Astrocyte (in vitro differentiated cells and primary cell): ENCODE data around the gene CLVS2. TPM values are rescaled to one million over a fixed set of nuclear protein-coding genes. Genes with fewer than 3 reads are reported as not detected.

Experiments
- DNase-seq: peaks from one replicate; pipeline ENCODE4 v3.0.0-alpha.2; 2010; ENCODE audit warnings: low read depth
- FAIRE-seq: peaks from 2 replicates; lab custom pipeline; 2011; peaks lifted over from hg19 to GRCh38; lab: Jason Lieb, UNC
- H2AFZ ChIP-seq: 2 replicates; pipeline ENCODE4 v1.6.0; 2012; ENCODE audit warnings: low read depth, low read length, inconsistent platforms
- H3K27ac ChIP-seq: 2 replicates; pipeline ENCODE4 v1.5.1; 2011; ENCODE audit warnings: low read depth, low read length, inconsistent platforms
- H3K27me3 ChIP-seq: 2 replicates; pipeline ENCODE4 v1.6.0; 2011; ENCODE audit warnings: low read length, inconsistent platforms; ENCODE audit not compliant: insufficient read depth
- H3K36me3 ChIP-seq: 2 replicates; pipeline ENCODE4 v1.5.1; 2011; ENCODE audit warnings: low read length, inconsistent platforms; ENCODE audit not compliant: insufficient read depth
- H3K4me1 ChIP-seq: 2 replicates; pipeline ENCODE4 v1.5.1; 2011; ENCODE audit warnings: low read length, inconsistent platforms; ENCODE audit not compliant: insufficient read depth
- H3K4me2 ChIP-seq: 2 replicates; pipeline ENCODE4 v1.6.0; 2012; ENCODE audit warnings: low read length, inconsistent platforms
- H3K4me3 ChIP-seq: 2 replicates; pipeline ENCODE4 v1.5.1; 2011; ENCODE audit warnings: low read depth, mild to moderate bottlenecking, low read length, inconsistent platforms; ENCODE audit not compliant: insufficient read depth
- H3K79me2 ChIP-seq: 2 replicates; pipeline ENCODE4 v1.6.0; 2012; ENCODE audit warnings: mild to moderate bottlenecking, low read length, inconsistent platforms; ENCODE audit not compliant: insufficient read depth
- H3K9ac ChIP-seq: 2 replicates; pipeline ENCODE4 v1.6.0; 2012; ENCODE audit warnings: mild to moderate bottlenecking, low read length, inconsistent platforms
- H3K9me3 ChIP-seq: 2 replicates; pipeline ENCODE4 v1.5.1; 2012; ENCODE audit warnings: low read depth, mild to moderate bottlenecking, low read length, inconsistent platforms; ENCODE audit not compliant: insufficient read depth
- H4K20me1 ChIP-seq: 2 replicates; pipeline ENCODE4 v1.6.0; 2012; ENCODE audit warnings: low read length, inconsistent platforms; ENCODE audit not compliant: insufficient read depth
- H3K27ac Mint-ChIP-seq: one replicate; pipeline ENCODE4 v1.8.0; 2021; ENCODE audit warnings: mild to moderate bottlenecking, mixed read lengths; ENCODE audit not compliant: unreplicated experiment
- H3K27me3 Mint-ChIP-seq: one replicate; pipeline ENCODE4 v1.8.0; 2021; ENCODE audit warnings: low read depth, mixed read lengths; ENCODE audit not compliant: unreplicated experiment
- H3K36me3 Mint-ChIP-seq: one replicate; pipeline ENCODE4 v1.8.0; 2021; ENCODE audit warnings: low read depth, mixed read lengths; ENCODE audit not compliant: unreplicated experiment
- H3K4me1 Mint-ChIP-seq: one replicate; pipeline ENCODE4 v1.8.0; 2021; ENCODE audit warnings: low read depth, mixed read lengths; ENCODE audit not compliant: unreplicated experiment
- H3K4me3 Mint-ChIP-seq: one replicate; pipeline ENCODE4 v1.8.0; 2021; ENCODE audit warnings: mild to moderate bottlenecking, moderate library complexity, mixed read lengths; ENCODE audit not compliant: unreplicated experiment
- H3K9me3 Mint-ChIP-seq: one replicate; pipeline ENCODE4 v1.8.0; 2021; ENCODE audit warnings: mild to moderate bottlenecking, mixed read lengths; ENCODE audit not compliant: unreplicated experiment
- CTCF ChIP-seq: IDR thresholded peaks from 2 replicates; pipeline ENCODE4 v1.5.1; 2011; ENCODE audit warnings: low read depth, mild to moderate bottlenecking, inconsistent platforms, low read length, moderate library complexity; ENCODE audit not compliant: insufficient read depth
- EZH2 ChIP-seq: IDR thresholded peaks from 2 replicates; pipeline ENCODE4 v1.6.1; 2012; ENCODE audit warnings: mild to moderate bottlenecking, low read length, inconsistent platforms; ENCODE audit not compliant: insufficient read depth
- total RNA-seq: library from RNA; stranded (reverse); gene quantifications from 2 replicates; pipeline ENCODE4 v1.2.1, GENCODE V29; 2021

CLVS2 gene
- total RNA-seq, 1 donor from 2014 or later = not detected

- Mint-ChIP-seq H3K27ac (no peak overlapping the region), H3K27me3 (peaks cover 8% of the 10 kb centered on the region)
- no peak for FAIRE-seq
Observed at GRCh38 chr6:123007885-123008284, 11.8 kb downstream of the CLVS2 start.

GRCh38 chr6:123009059-123009458 is 13.0 kb downstream of the CLVS2 start:
- Histone ChIP-seq H3K4me2 (no peak overlapping the region), H2AFZ (no peak overlapping the region), H3K27ac (no peak overlapping the region), H3K27me3 (no peaks in the 10 kb centered on the region), H4K20me1 (no peaks in the 10 kb centered on the region), H3K4me3 (no peak overlapping the region), H3K36me3 (no peaks in the 10 kb centered on the region), H3K9ac (no peak overlapping the region), H3K9me3 (no peaks in the 10 kb centered on the region), H3K79me2 (no peaks in the 10 kb centered on the region), H3K4me1 (no peaks in the 10 kb centered on the region)
- Mint-ChIP-seq H3K27ac (no peak overlapping the region), H3K9me3 (no peaks in the 10 kb centered on the region), H3K27me3 (peaks cover 8% of the 10 kb centered on the region), H3K4me3 (no peak overlapping the region), H3K4me1 (no peaks in the 10 kb centered on the region), H3K36me3 (no peaks in the 10 kb centered on the region)
- TF ChIP-seq EZH2 = no peak
- no peak for TF ChIP-seq CTCF
- FAIRE-seq = no peak
- DNase-seq = no peak

More at GRCh38 chr6:123007885-123008284, 11.8 kb downstream of the CLVS2 start:
- Histone ChIP-seq H3K79me2 (no peaks in the 10 kb centered on the region), H3K36me3 (no peaks in the 10 kb centered on the region), H3K9me3 (no peaks in the 10 kb centered on the region), H3K27me3 (no peaks in the 10 kb centered on the region), H4K20me1 (no peaks in the 10 kb centered on the region), H3K4me3 (no peak overlapping the region), H2AFZ (no peak overlapping the region), H3K27ac (no peak overlapping the region), H3K9ac (no peak overlapping the region), H3K4me1 (no peaks in the 10 kb centered on the region), H3K4me2 (no peak overlapping the region)
- DNase-seq = no peak
- Mint-ChIP-seq H3K4me3 (no peak overlapping the region), H3K9me3 (no peaks in the 10 kb centered on the region), H3K4me1 (no peaks in the 10 kb centered on the region), H3K36me3 (no peaks in the 10 kb centered on the region)
- TF ChIP-seq CTCF (no peak), EZH2 (no peak)

- no peaks in the 10 kb centered on the region for H3K36me3 Mint-ChIP-seq
- H3K79me2 ChIP-seq = no peaks in the 10 kb centered on the region
- no peak overlapping the region for H3K4me3 ChIP-seq
- no peaks in the 10 kb centered on the region for H3K9me3 ChIP-seq
- H3K9ac ChIP-seq = no peak overlapping the region
- no peaks in the 10 kb centered on the region for H3K36me3 ChIP-seq
- no peaks in the 10 kb centered on the region for H3K4me1 ChIP-seq
- no peaks in the 10 kb centered on the region for H3K27me3 ChIP-seq
- TF ChIP-seq EZH2 (no peak), CTCF (no peak)
- no peak overlapping the region for H2AFZ ChIP-seq
- no peaks in the 10 kb centered on the region for H3K9me3 Mint-ChIP-seq
- no peaks in the 10 kb centered on the region for H4K20me1 ChIP-seq
- DNase-seq = no peak
- no peak overlapping the region for H3K27ac Mint-ChIP-seq
- H3K4me1 Mint-ChIP-seq = no peaks in the 10 kb centered on the region
- H3K4me3 Mint-ChIP-seq = no peak overlapping the region
- H3K27me3 Mint-ChIP-seq = no peaks in the 10 kb centered on the region
- no peak overlapping the region for H3K27ac ChIP-seq
- no peak overlapping the region for H3K4me2 ChIP-seq
- no peak for FAIRE-seq
Observed at GRCh38 chr6:123014835-123015234, 18.8 kb downstream of the CLVS2 start.
